ENCODE measurements around the gene ITPRID2. TPM values are rescaled to one million over a fixed set of nuclear protein-coding genes. Genes with fewer than 3 reads are reported as not detected.

Gene ITPRID2
- total and polyA plus RNA-seq, 2 of the 8 experiments (the other 6 are each of a cell fraction or from before 2014, with no cell fraction given), result 1.9 to 12.6 TPM

- no peak for TF ChIP-seq CHD7 (IDR thresholded peaks at IDR 0.05; ENCODE audit: insufficient replicate concordance, low read length)
- TF ChIP-seq CTCF (IDR thresholded peaks at IDR 0.05; ENCODE audit: control extremely low read depth in 1 of 3, insufficient read depth in 1 of 3, low read depth in 1 of 3, low read length in 3 of 3), result no peak
- TF ChIP-seq ASH2L (IDR thresholded peaks at IDR 0.05; ENCODE audit: low read length), result no peak
- TF ChIP-seq TCF12 (IDR thresholded peaks at IDR 0.05; ENCODE audit: low read depth, low read length), result no peak
- TF ChIP-seq NANOG (IDR thresholded peaks at IDR 0.05; ENCODE audit: insufficient read depth, low read depth, low read length, poor library complexity, severe bottlenecking), result no peak
- TF ChIP-seq POU5F1 (IDR thresholded peaks at IDR 0.05; ENCODE audit: low read depth, low read length), result no peak
- no peak for TF ChIP-seq CBX8 (IDR thresholded peaks at IDR 0.05; ENCODE audit: borderline replicate concordance, low read depth, low read length)
These were observed 57.5 kb downstream of the ITPRID2 start (continued) for GRCh38 chr2:181949047-181949446.

Data from H1 (cell line).